SU-DHL-6 (cell line): ENCODE results near the gene STAT1.

ENCODE experiments used
- H2AFZ ChIP-seq: fragments of 200-600 bp; sonication (generic); 2 replicates; pipeline ENCODE4 v1.6.1; 2014; ENCODE audit warnings: low read depth, mild to moderate bottlenecking, moderate library complexity, mixed read lengths, antibody characterized with exemption, low read length; ENCODE audit not compliant: severe bottlenecking
- H3F3A ChIP-seq: fragments of 200-600 bp; shearing (Covaris generic); 2 replicates; pipeline ENCODE4 v1.6.0; 2016; ENCODE audit warnings: antibody characterized with exemption, mild to moderate bottlenecking; ENCODE audit not compliant: insufficient read depth
- H3K27ac ChIP-seq: fragments of 200-600 bp; sonication (generic); 2 replicates; pipeline ENCODE4 v1.5.1; 2016; ENCODE audit warnings: low read depth, mild to moderate bottlenecking, low read length, moderate library complexity, mixed read lengths
- H3K27me3 ChIP-seq: fragments of 200-600 bp; sonication (generic), shearing (Covaris generic); 2 replicates; pipeline ENCODE4 v1.6.0; 2014; ENCODE audit warnings: mild to moderate bottlenecking, low read length
- H3K36me3 ChIP-seq: fragments of 200-600 bp; sonication (generic); 2 replicates; pipeline ENCODE4 v1.6.1; 2014; ENCODE audit warnings: mild to moderate bottlenecking, low read length, mixed read lengths
- H3K4me2 ChIP-seq: fragments of 300-600, 200-600 bp; shearing (Covaris generic), sonication (generic); 2 replicates; pipeline ENCODE4 v1.6.0; 2014; ENCODE audit warnings: low read length, low read depth, mild to moderate bottlenecking; ENCODE audit not compliant: poor library complexity, severe bottlenecking
- H3K4me3 ChIP-seq: fragments of 200-600 bp; sonication (generic); 2 replicates; pipeline ENCODE4 v1.5.1; 2014; ENCODE audit warnings: antibody characterized with exemption, low read length, mild to moderate bottlenecking, mixed read lengths; ENCODE audit not compliant: insufficient read depth, poor library complexity, severe bottlenecking
- H3K79me2 ChIP-seq: fragments of 200-600 bp; sonication (generic); 2 replicates; pipeline ENCODE4 v1.6.1; 2014; ENCODE audit warnings: mild to moderate bottlenecking, low read length, moderate library complexity; ENCODE audit not compliant: insufficient read depth
- H3K9ac ChIP-seq: fragments of 200-600 bp; sonication (generic); 2 replicates; pipeline ENCODE4 v1.7.0; 2014; ENCODE audit warnings: mild to moderate bottlenecking, low read length
- H3K9me2 ChIP-seq: fragments of 200-600 bp; sonication (generic); replicated peaks from 2 replicates; pipeline ENCODE4 v1.6.1; 2014; ENCODE audit warnings: low read length; ENCODE audit not compliant: insufficient read depth
- H3K9me3 ChIP-seq: fragments of 200-600 bp; sonication (generic); 2 replicates; pipeline ENCODE4 v1.6.1; 2014; ENCODE audit warnings: low read length, mixed read lengths; ENCODE audit not compliant: insufficient read depth
- H4K20me1 ChIP-seq: fragments of 200-600 bp; sonication (generic); 2 replicates; pipeline ENCODE4 v1.6.1; 2014; ENCODE audit warnings: low read depth, mild to moderate bottlenecking, antibody characterized with exemption, low read length, moderate library complexity, mixed read lengths
- EZH2phosphoT487 ChIP-seq: fragments of 200-600 bp; sonication (generic), shearing (Covaris generic); conservative IDR thresholded peaks from 2 replicates; pipeline ENCODE4 v1.6.1; 2018; ENCODE audit warnings: mild to moderate bottlenecking, antibody characterized with exemption, low read length, moderate library complexity, mixed read lengths
- TF ChIP-seq, protein P1 (sequence below): fragments of 200-600 bp; sonication (generic); IDR thresholded peaks from one replicate; pipeline ENCODE4 v1.5.1; 2017; ENCODE audit warnings: antibody characterized with exemption, mild to moderate bottlenecking, low read length, moderate library complexity; ENCODE audit not compliant: insufficient read depth, poor library complexity, severe bottlenecking

Gene STAT1

DNA sequence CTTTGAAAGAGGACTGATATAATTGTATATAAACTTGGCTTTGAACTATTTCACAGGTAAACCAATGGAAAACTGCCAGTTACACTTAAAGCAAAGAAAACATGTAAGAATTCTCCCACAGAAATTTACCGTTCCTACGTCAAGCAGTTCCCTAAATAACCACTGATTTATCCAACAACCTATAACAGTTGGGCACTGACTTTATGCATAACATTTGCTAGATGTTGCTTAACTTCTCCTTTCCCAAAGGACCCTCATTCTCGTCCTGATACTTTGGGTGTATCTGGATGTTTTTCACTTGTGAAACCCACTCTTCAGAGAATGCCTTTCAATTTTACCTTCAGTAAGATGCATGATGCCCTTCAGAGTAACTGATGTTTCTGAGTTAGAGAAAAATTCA is 43.8 kb downstream of the STAT1 start:
- Histone ChIP-seq H3K36me3 (peaks cover 24% of the 10 kb centered on the region; the same call in 1 of the 2 replicates), H3K4me2 (no peak overlapping the region), H3K9ac (no peak overlapping the region), H3K27ac (no peak overlapping the region), H3K27me3 (no peaks in the 10 kb centered on the region), H3K4me3 (no peak overlapping the region), H3K9me3 (no peaks in the 10 kb centered on the region), H3F3A (no peaks in the 10 kb centered on the region), H2AFZ (no peak overlapping the region), H4K20me1 (no peaks in the 10 kb centered on the region), H3K79me2 (no peaks in the 10 kb centered on the region), H3K9me2 (no peaks in the 10 kb centered on the region)
- TF ChIP-seq, protein P1, sequence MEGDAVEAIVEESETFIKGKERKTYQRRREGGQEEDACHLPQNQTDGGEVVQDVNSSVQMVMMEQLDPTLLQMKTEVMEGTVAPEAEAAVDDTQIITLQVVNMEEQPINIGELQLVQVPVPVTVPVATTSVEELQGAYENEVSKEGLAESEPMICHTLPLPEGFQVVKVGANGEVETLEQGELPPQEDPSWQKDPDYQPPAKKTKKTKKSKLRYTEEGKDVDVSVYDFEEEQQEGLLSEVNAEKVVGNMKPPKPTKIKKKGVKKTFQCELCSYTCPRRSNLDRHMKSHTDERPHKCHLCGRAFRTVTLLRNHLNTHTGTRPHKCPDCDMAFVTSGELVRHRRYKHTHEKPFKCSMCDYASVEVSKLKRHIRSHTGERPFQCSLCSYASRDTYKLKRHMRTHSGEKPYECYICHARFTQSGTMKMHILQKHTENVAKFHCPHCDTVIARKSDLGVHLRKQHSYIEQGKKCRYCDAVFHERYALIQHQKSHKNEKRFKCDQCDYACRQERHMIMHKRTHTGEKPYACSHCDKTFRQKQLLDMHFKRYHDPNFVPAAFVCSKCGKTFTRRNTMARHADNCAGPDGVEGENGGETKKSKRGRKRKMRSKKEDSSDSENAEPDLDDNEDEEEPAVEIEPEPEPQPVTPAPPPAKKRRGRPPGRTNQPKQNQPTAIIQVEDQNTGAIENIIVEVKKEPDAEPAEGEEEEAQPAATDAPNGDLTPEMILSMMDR: no peak

GRCh38 chr2:190968522-190968921 is 45.4 kb downstream of the STAT1 start:
- TF ChIP-seq, protein P1: no peak
- TF ChIP-seq EZH2phosphoT487: no peak
- no peak overlapping the region for H3K4me3 ChIP-seq
- H4K20me1 ChIP-seq: no peaks in the 10 kb centered on the region
- no peak overlapping the region for H2AFZ ChIP-seq
- no peaks in the 10 kb centered on the region for H3K9me3 ChIP-seq
- H3K4me2 ChIP-seq: no peak overlapping the region
- peaks cover 14% of the 10 kb centered on the region; the same call in 1 of the 2 replicates for H3K36me3 ChIP-seq
- H3K27me3 ChIP-seq: no peaks in the 10 kb centered on the region
- no peak overlapping the region for H3K9ac ChIP-seq
- no peaks in the 10 kb centered on the region for H3F3A ChIP-seq
- H3K79me2 ChIP-seq: no peaks in the 10 kb centered on the region
- no peaks in the 10 kb centered on the region for H3K9me2 ChIP-seq
- no peak overlapping the region for H3K27ac ChIP-seq

GRCh38 chr2:190965580-190966222 is 48.3 kb downstream of the STAT1 start:
- H3K4me3 ChIP-seq: no peak overlapping the region
- no peaks in the 10 kb centered on the region for H3K9me2 ChIP-seq
- H3K4me2 ChIP-seq: no peak overlapping the region
- H2AFZ ChIP-seq: no peak overlapping the region
- no peaks in the 10 kb centered on the region for H3K27me3 ChIP-seq
- no peaks in the 10 kb centered on the region for H4K20me1 ChIP-seq
- H3K9me3 ChIP-seq: no peaks in the 10 kb centered on the region
- H3K27ac ChIP-seq: no peak overlapping the region
- no peaks in the 10 kb centered on the region for H3F3A ChIP-seq
- no peaks in the 10 kb centered on the region for H3K79me2 ChIP-seq
- no peak overlapping the region for H3K9ac ChIP-seq
- no peak for TF ChIP-seq EZH2phosphoT487
- TF ChIP-seq, protein P1: no peak
- 0 out of 2 replicates have a peak, but pooled peaks cover 9% of the 10 kb centered on the region for H3K36me3 ChIP-seq
